GM19372 (cell line): Measurements from ENCODE around the gene FANCC.

Experiments used
- ATAC-seq: cut with Tn5 transposase; IDR thresholded peaks from one replicate; pipeline ENCODE4 v1.9.1; 2021; ENCODE audit warnings: mild to moderate bottlenecking, low read depth, moderate library complexity; ENCODE audit not compliant: unreplicated experiment

The FANCC gene

GRCh38 chr9:95077766-95078370 is 239.6 kb downstream of the FANCC start:
- ATAC-seq, result no peak

GRCh38 chr9:95077053-95077765 is 240.3 kb downstream of the FANCC start:
- ATAC-seq, result no peak

DNA sequence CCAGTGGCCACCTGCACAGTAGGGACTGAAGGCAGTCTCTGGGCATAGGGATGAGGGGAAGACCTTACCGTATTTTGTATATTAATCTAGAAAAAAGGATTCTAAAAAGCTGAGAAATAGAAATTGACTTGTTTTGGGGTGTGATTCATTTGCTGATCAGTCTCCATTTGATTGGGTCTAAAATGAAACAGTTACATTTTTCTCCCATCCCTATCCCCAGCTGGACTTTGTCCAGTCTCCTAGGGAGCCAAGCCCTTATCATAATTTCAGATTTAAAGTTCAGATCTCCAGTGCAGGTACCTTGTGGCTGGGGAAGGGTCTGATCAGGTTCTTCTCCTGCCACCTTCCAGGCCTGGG is 240.8 kb downstream of the FANCC start:
- ATAC-seq, result no peak

- ATAC-seq, result no peak
Measured at GRCh38 chr9:95075700-95076099, 241.8 kb downstream of the FANCC start.

- ATAC-seq, result no peak
Measured at GRCh38 chr9:95074632-95075031, 242.9 kb downstream of the FANCC start.

GRCh38 chr9:95073918-95074317 is 243.6 kb downstream of the FANCC start:
- no peak for ATAC-seq

DNA sequence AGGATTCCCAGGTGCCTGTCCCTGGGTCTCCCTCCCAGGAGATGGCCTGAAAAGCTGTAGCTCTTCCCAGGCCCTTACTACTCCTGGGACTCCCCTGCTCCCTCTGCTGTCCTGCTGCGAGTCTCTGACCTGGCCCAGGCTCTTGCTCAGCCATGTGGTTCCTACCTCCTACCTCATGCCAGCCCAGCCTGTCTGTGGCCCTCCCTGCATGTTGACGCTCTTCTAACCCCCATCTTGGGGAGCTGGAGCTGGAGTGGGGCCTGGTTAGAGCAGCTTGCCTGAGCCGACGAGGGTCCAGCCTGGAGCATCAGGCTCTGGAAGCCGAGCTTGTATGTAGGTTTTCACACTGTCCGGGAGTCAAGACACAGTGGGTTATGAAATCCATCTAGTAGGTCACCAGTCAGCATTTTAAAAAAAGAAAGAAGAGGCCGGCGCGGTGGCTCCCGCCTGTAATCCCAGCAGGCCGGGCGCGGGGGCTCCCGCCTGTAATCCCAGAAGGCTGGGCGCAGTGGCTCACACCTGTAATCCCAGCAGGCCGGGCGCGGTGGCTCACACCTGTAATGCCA is 244.4 kb downstream of the FANCC start:
- no peak for ATAC-seq

DNA sequence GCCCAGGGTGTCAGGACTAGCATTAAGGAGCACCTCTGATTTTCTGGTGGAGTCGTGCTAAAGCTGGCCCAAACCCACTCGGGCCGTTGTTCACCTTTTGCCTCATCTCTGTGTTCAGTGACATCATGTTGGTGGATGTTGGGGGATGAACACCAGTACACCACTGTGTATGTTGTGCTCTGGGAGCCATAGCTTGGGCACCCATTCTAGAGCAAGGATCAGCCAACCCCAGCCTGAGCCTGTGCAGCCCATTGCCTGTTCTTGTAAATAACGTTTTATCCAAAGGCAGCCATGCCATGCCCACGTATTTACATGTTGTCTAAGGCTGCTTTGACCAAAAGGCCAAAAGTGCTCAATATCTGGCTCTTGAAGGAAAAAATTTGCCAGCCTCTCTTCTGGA is 245.6 kb downstream of the FANCC start:
- no peak for ATAC-seq

DNA sequence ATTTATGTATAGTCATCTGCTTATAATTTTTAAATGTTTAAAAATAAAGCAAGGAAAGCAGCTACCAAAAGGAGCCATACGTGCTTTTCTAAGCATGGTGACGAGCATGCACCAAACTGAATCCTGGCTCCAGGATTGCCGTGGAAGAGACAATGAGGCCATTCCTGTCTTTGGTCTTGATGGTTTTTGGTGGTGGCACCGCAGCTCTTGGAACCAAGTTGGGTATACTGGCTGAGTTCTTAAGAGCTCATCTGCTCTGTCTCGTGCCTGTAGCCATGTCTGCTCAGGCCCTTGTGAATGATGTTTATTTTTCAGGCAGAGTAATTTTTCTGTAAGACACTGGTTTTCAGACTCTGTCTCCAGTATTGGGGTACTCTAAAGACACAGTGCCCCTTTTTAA is 246.1 kb downstream of the FANCC start:
- no peak for ATAC-seq

GRCh38 chr9:95070549-95071021 is 246.9 kb downstream of the FANCC start:
- ATAC-seq, result no peak

DNA sequence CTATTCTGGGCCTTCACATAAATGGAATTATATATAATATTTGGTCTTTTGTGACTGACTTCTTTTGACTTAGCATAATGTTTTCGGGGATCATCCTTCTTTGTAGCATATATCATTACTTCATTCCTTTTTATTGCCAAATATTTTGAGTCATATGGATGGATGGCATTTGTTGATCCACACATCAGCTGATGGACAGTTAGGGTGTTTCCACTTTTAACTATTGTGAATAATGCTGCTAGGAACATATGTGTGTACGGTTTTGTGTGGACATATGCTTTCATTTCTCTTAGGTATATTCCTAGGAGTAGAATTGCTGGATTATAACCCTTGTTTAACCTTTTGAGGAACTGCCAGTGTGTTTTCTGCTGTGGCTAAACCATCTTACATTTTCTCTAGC is 249.6 kb downstream of the FANCC start:
- ATAC-seq, result no peak

- ATAC-seq, result no peak
Measured at GRCh38 chr9:95067057-95067456, 250.5 kb downstream of the FANCC start.

DNA sequence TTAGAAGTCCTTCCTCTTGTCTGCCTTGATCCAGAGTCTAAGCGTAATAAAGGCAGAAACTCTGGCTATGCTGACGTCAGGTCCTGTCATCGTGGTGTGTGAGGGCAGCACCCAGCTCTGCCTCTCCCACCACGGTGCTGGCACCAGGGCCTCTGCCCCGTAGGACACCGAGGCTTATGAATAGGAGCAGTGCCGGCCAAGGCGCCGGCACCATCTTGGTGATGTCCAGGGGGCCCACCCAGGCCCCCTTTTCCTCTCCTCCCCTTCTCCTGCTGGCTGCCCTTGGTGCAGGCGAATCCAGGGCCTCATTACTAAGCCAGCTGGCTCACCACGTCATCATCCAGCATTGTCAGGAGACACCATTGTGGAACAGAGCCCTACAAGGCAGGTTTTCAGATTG is 252.3 kb downstream of the FANCC start:
- ATAC-seq, result no peak

DNA sequence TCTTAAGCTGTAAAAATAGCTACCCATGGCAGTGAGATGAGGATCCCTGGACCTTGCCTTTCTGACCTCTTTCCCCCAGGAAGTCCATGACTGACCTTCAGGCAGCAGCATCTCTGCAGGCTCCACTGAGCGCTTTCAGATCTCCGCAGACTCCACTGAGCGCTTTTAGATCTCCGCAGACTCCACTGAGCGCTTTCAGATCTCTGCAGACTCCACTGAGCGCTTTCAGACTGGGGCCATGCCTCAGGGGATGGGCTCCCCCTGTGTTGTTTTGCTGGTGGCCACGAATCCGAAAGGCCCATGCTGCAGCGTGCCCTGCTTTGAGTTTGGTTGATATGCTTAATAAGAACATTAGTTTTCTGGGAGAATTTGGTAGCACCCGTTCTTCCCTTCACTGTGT is 254.2 kb downstream of the FANCC start:
- no peak for ATAC-seq

DNA sequence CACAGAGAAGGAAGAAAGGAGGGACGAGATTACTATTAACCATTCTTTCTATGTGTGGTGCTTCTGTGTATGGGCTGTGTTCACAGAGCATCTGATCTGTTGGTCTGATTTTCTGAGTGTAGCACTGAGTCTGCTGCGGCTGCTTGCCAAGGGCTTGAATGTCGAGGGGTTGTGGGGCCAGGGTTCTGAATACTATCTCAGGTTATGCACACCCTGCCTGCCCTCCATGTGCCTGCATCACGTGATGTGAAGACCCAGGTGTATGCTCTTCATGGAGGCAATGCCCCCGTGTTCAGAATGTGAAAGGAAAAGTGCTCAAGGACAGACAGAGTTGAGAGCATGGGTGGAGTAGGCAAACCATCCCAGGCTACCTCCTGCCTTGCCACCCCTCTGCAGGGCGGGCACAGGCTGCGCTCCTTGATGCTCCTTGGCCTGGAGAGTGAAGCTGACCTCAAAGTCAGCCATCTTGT is 254.9 kb downstream of the FANCC start:
- no peak for ATAC-seq

DNA sequence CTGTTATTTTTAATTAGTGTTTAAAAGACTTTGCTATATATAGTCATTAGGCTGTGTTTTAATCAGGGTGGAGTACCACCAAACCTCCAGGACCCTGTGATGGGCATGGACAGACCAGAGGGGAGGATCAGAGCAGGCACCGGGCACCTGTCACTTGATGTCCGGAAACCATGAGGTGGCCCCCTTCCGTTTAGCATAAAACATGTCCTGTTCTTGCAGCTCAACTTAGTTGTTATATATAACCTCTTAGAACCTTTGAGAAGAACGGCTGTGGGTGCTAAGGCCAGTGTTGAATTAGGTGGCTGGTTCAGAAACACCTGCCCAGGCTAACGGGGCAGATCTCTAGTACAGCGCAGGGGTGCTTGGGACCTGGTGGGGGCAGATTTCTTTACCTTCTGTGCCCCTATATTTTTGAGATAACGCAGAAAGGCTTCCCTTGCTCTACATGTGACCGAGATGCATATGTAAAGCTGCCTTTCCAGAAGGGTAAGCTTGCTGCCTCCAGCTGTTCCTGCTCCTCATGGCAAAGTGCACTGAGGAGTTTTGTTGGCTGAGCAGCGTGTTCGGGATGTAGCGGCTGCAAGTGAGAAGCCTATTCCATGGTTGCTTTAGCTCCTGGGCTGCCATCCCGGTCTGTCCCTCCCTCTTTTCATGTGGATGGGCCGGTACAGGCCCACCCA is 255.5 kb downstream of the FANCC start:
- ATAC-seq, result no peak

DNA sequence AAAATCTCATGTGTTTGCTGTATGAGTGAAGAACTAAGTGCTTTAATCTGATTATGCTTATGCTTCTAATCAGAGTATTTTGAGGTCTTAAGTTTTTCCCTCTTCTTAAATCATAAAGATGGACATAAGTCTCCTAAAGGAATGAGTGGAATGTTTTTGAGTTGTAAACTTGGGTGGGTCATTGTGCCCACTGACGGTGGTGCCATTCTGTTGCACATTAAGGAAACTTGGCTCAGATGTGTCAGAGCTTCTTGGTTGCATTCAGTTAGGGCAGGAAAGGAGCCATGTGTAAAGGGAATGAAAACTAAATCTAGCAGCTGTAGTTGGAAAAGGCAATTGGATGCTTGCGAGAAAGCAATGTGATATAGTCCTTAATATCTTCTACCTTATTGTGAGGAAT is 256.6 kb downstream of the FANCC start:
- no peak for ATAC-seq

DNA sequence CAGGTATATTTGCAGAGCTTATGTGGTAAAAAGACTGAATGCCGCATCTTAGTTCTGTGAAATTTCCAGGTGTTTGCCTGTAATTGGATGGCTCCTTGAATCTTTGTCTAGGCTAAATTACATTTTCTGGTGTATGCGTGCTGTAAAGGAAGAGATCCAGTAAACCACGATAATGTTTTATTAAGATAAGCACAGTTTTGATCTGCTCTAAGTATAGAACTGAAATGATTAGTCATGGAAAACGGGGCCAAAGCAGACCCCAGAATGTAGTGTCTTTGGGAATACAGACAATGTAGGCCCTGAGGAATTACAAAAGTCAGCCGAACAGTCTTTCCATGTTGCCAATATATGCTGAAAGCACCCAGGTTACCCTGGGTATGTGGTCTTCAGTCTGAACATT is 257.3 kb downstream of the FANCC start:
- ATAC-seq, result no peak

- ATAC-seq, result no peak
Measured at GRCh38 chr9:95058795-95059386, 258.6 kb downstream of the FANCC start.

DNA sequence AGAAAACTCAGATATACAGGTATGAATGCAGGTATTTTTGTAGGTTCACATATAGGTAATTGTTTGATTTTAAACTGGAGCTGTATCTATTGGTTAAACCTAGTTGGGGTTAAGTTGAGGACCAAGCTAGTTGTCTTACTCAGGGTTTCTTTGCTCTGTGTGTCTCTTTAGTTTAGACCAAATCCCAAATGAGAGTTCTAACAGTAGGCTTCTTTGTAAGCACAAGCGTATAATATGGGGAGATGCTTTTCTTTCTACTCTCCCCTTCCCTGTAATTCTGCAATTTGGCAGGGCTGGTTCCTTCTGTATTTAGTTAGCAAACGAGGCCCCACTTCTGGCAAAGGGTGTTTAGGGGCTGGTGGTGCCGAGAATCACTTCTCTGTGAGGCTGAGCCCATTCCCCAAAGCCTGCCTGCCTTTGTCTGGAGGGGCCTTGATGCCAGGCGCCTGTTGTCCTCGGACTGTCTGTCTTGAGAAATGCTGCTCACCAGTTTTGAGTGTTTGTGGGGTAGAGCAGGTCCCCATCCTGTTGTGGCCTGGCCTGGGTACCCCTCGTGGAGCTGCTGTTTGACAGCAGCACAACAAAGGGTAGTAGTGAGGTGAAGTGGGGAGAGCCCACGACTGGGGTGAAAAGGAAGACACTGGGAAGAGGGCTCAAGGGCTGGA is 259.3 kb downstream of the FANCC start:
- no peak for ATAC-seq

DNA sequence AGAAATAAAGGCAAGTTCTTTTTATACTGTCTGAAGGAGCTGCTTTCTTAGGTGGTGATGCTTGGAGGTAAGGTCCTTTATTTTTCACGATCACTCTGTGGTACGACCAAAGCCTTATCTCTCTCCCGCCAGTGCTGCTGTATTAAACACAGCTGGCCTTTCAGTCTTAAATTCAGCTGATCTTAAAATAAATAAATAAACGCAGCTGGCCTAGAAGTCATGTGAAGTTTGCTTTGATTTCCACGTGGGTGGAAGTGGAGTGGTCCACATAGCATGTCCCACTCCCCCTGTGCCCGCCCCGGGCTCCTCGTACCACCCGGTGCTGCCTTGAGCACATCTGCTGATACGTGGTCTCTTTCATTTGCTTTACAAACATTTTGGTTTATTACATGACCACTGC is 260.4 kb downstream of the FANCC start:
- ATAC-seq, result no peak
